ENCODE data around the gene MGME1.

The MGME1 gene

GRCh38 chr20:17969278-17969883 lies 563 bp downstream of the MGME1 start:
- peak overlapping the region; percentile 86 for H3K4me2 ChIP-seq (ENCODE audit: low read depth, low read length, poor library complexity, severe bottlenecking)
- H3K4me3 ChIP-seq (ENCODE audit: low read length, poor library complexity, severe bottlenecking): peak overlapping the region; percentile 91
- H3K9ac ChIP-seq (ENCODE audit: low read depth, low read length, poor library complexity, severe bottlenecking): peak overlapping the region; percentile 99
- H4K20me1 ChIP-seq (ENCODE audit: insufficient read depth, low read length, poor library complexity, severe bottlenecking): peaks cover 81% of the 10 kb centered on the region
- no peaks in the 10 kb centered on the region; the same call in 1 of the 2 replicates for H3F3A ChIP-seq (ENCODE audit: low read depth)
- H3K36me3 ChIP-seq (ENCODE audit: insufficient read depth, low read length): peaks cover 4% of the 10 kb centered on the region; the same call in 1 of the 2 replicates
- H3K9me3 ChIP-seq (ENCODE audit: insufficient read depth, low read depth, low read length): no peaks in the 10 kb centered on the region
- H3K27me3 ChIP-seq (ENCODE audit: insufficient read depth, low read length, poor library complexity, severe bottlenecking): peaks cover 13% of the 10 kb centered on the region
- TF ChIP-seq CTCF (conservative IDR thresholded peaks at IDR 0.05; ENCODE audit: low read length): no peak
- TF ChIP-seq EZH2phosphoT487 (IDR thresholded peaks at IDR 0.05; ENCODE audit: borderline replicate concordance): no peak
- H3K9me2 ChIP-seq (replicated peaks; ENCODE audit: low read depth, low read length): no peaks in the 10 kb centered on the region
- peaks cover 57% of the 10 kb centered on the region for H3K4me1 ChIP-seq (ENCODE audit: insufficient read depth, low read length, poor library complexity, severe bottlenecking)
- peak overlapping the region; percentile 47; the same call in 1 of the 2 replicates for H2AFZ ChIP-seq (ENCODE audit: low read length)
- peaks cover 95% of the 10 kb centered on the region for H3K79me2 ChIP-seq (ENCODE audit: insufficient read depth, low read length)

GRCh38 chr20:17969884-17970409 lies 1.1 kb downstream of the MGME1 start:
- H3K36me3 ChIP-seq (ENCODE audit: insufficient read depth, low read length): peaks cover 4% of the 10 kb centered on the region; the same call in 1 of the 2 replicates

GRCh38 chr20:17971300-17972013 lies 2.6 kb downstream of the MGME1 start:
- TF ChIP-seq CTCF (conservative IDR thresholded peaks at IDR 0.05; ENCODE audit: low read length) (no peak), EZH2phosphoT487 (IDR thresholded peaks at IDR 0.05; ENCODE audit: borderline replicate concordance) (no peak)
- no peaks in the 10 kb centered on the region for H3K9me3 ChIP-seq (ENCODE audit: insufficient read depth, low read depth, low read length)
- peak overlapping the region; percentile 91 for H3K4me3 ChIP-seq (ENCODE audit: low read length, poor library complexity, severe bottlenecking)
- no peaks in the 10 kb centered on the region; the same call in 1 of the 2 replicates for H3F3A ChIP-seq (ENCODE audit: low read depth)
- H4K20me1 ChIP-seq (ENCODE audit: insufficient read depth, low read length, poor library complexity, severe bottlenecking): peaks cover 77% of the 10 kb centered on the region
- peak overlapping the region; percentile 99 for H3K9ac ChIP-seq (ENCODE audit: low read depth, low read length, poor library complexity, severe bottlenecking)
- peaks cover 95% of the 10 kb centered on the region for H3K79me2 ChIP-seq (ENCODE audit: insufficient read depth, low read length)
- H3K4me1 ChIP-seq (ENCODE audit: insufficient read depth, low read length, poor library complexity, severe bottlenecking): peaks cover 49% of the 10 kb centered on the region
- H3K36me3 ChIP-seq (ENCODE audit: insufficient read depth, low read length): peaks cover 11% of the 10 kb centered on the region; the same call in 1 of the 2 replicates
- H2AFZ ChIP-seq (ENCODE audit: low read length): no peak overlapping the region
- H3K27me3 ChIP-seq (ENCODE audit: insufficient read depth, low read length, poor library complexity, severe bottlenecking): peaks cover 13% of the 10 kb centered on the region
- no peaks in the 10 kb centered on the region for H3K9me2 ChIP-seq (replicated peaks; ENCODE audit: low read depth, low read length)
- peak overlapping the region; percentile 86 for H3K4me2 ChIP-seq (ENCODE audit: low read depth, low read length, poor library complexity, severe bottlenecking)

More at GRCh38 chr20:17969884-17970409, 1.1 kb downstream of the MGME1 start:
- H3K27me3 ChIP-seq (ENCODE audit: insufficient read depth, low read length, poor library complexity, severe bottlenecking): peaks cover 13% of the 10 kb centered on the region
- H3K9me2 ChIP-seq (replicated peaks; ENCODE audit: low read depth, low read length): no peaks in the 10 kb centered on the region
- H3K4me2 ChIP-seq (ENCODE audit: low read depth, low read length, poor library complexity, severe bottlenecking): peak overlapping the region; percentile 86
- TF ChIP-seq CTCF (conservative IDR thresholded peaks at IDR 0.05; ENCODE audit: low read length) (no peak), EZH2phosphoT487 (IDR thresholded peaks at IDR 0.05; ENCODE audit: borderline replicate concordance) (no peak)
- H3K9ac ChIP-seq (ENCODE audit: low read depth, low read length, poor library complexity, severe bottlenecking): peak overlapping the region; percentile 99
- H3F3A ChIP-seq (ENCODE audit: low read depth): no peaks in the 10 kb centered on the region; the same call in 1 of the 2 replicates
- no peaks in the 10 kb centered on the region for H3K9me3 ChIP-seq (ENCODE audit: insufficient read depth, low read depth, low read length)
- H4K20me1 ChIP-seq (ENCODE audit: insufficient read depth, low read length, poor library complexity, severe bottlenecking): peaks cover 81% of the 10 kb centered on the region
- peaks cover 54% of the 10 kb centered on the region for H3K4me1 ChIP-seq (ENCODE audit: insufficient read depth, low read length, poor library complexity, severe bottlenecking)
- no peak overlapping the region for H2AFZ ChIP-seq (ENCODE audit: low read length)
- peak overlapping the region; percentile 91 for H3K4me3 ChIP-seq (ENCODE audit: low read length, poor library complexity, severe bottlenecking)
- peaks cover 95% of the 10 kb centered on the region for H3K79me2 ChIP-seq (ENCODE audit: insufficient read depth, low read length)

All from Loucy (cell line).